Breast epithelium (tissue), 4 donors: ENCODE results near the gene SHH. TPM values are rescaled to one million over a fixed set of nuclear protein-coding genes. Genes with fewer than 3 reads are reported as not detected.

ENCODE experiments used
- DNase-seq, 2 donors: peaks; one replicate each; pipeline ENCODE4 v3.0.0-alpha.2; 2019; ENCODE audit warnings: low spot score in 2 of 2
- H3K27ac ChIP-seq, 2 donors: fragments of 200-600 bp; sonication (generic) in 1 of 2; one replicate each; pipeline ENCODE4 v1.5.1; 2016 to 2019; ENCODE audit warnings: mild to moderate bottlenecking in 1 of 2
- H3K27me3 ChIP-seq, 2 donors: fragments of 200-600 bp; sonication (generic) in 1 of 2; one replicate each; pipeline versions ENCODE4 v1.5.1 to v1.6.0; 2017 to 2019; ENCODE audit warnings: control low read depth in 1 of 2, mild to moderate bottlenecking in 1 of 2
- H3K36me3 ChIP-seq: fragments of 200-600 bp; one replicate; pipeline ENCODE4 v1.5.1; 2019
- H3K4me1 ChIP-seq, 2 donors: fragments of 200-600 bp; sonication (generic); one replicate each; pipeline ENCODE4 v1.5.1; 2016 to 2019; ENCODE audit warnings: control low read depth in 1 of 2
- H3K4me3 ChIP-seq, 3 donors: fragments of 200-600 bp; sonication (generic); 1 replicate in 2 of 3; 2 replicates in 1 of 3; pipeline ENCODE4 v1.5.1; 2016 to 2019; ENCODE audit warnings: mild to moderate bottlenecking in 3 of 3, moderate library complexity in 2 of 3
- H3K9me3 ChIP-seq, 2 donors: fragments of 200-600 bp; sonication (generic) in 1 of 2; one replicate each; pipeline ENCODE4 v1.5.1; 2016 to 2019; ENCODE audit warnings: control low read depth in 1 of 2
- CTCF ChIP-seq, 3 donors: fragments of 450-650 bp; IDR thresholded peaks; one replicate each; pipeline ENCODE4 v1.5.1; 2016 to 2017; ENCODE audit warnings: antibody characterized with exemption in 3 of 3, mild to moderate bottlenecking in 3 of 3, moderate library complexity in 3 of 3
- POLR2A ChIP-seq: fragments of 450-650 bp; IDR thresholded peaks from one replicate; pipeline ENCODE4 v1.6.1; 2016; ENCODE audit warnings: antibody characterized with exemption, mild to moderate bottlenecking, moderate library complexity
- POLR2AphosphoS5 ChIP-seq, 3 donors: sonication (generic); formaldehyde crosslinking; IDR thresholded peaks; one replicate each; pipeline ENCODE4 v1.6.1; 2017; ENCODE audit warnings: antibody characterized with exemption in 3 of 3
- intact Hi-C: fragments of 100-400 bp; cut with DNase I; formaldehyde crosslinking; loops from one replicate; pipeline ENCODE4 v1.15.1; 2023; ENCODE audit warnings: low total_unique reads
- total RNA-seq, 3 donors: library from RNA; depleted of rRNA; stranded (reverse); fragments of >200 nt; gene quantifications; one replicate each; pipeline ENCODE4 v1.1.0, GENCODE V29; 2016

Gene SHH
- total RNA-seq, 3 donors from 2014 or later, result not detected

GRCh38 chr7:155858521-155859061, 46.3 kb upstream of the SHH start:
- H3K4me3 ChIP-seq, result no peak overlapping the region
- peaks cover 0 to 8% of the 10 kb centered on the region in 2 donors for H3K27me3 ChIP-seq
- TF ChIP-seq CTCF (IDR thresholded peaks at IDR 0.05) (no peak), POLR2A (no peak), POLR2AphosphoS5 (IDR thresholded peaks at IDR 0.05) (no peak)
- no peak for DNase-seq
- no peak overlapping the region for H3K27ac ChIP-seq
- H3K4me1 ChIP-seq, result no peaks in the 10 kb centered on the region
- intact Hi-C loops, result no loop called here
- no peaks in the 10 kb centered on the region for H3K36me3 ChIP-seq
- peaks cover 0 to 16% of the 10 kb centered on the region in 2 donors for H3K9me3 ChIP-seq

DNA sequence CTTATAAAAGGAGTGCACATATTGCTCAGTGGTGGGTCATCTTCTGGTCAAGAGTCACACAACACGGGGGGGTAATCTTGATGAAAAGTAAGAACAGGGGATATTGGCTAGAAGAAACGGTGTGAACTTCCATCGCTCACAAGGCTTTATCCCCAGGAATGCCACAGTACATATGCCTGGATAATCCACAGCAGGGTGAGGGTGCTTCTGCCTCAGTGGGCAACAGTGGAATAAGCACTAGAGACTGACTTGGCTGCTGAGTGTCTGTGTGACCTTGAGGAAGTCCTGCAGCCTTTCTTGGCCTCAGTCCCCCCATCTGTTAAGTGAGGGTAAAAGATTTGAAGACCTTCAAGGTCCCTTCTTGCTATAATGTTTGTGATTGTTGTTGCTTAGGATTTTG, 44.9 kb upstream of the SHH start:
- Histone ChIP-seq H3K9me3 (peaks cover 0 to 16% of the 10 kb centered on the region in 2 donors), H3K4me1 (no peaks in the 10 kb centered on the region), H3K36me3 (no peaks in the 10 kb centered on the region), H3K27ac (no peak overlapping the region), H3K27me3 (peaks cover 0 to 8% of the 10 kb centered on the region in 2 donors), H3K4me3 (no peak overlapping the region)
- no peak for TF ChIP-seq CTCF (IDR thresholded peaks at IDR 0.05)
- TF ChIP-seq POLR2A, result no peak
- no peak for TF ChIP-seq POLR2AphosphoS5 (IDR thresholded peaks at IDR 0.05)
- peak in 1 of 2 donors; percentile 1 for DNase-seq
- intact Hi-C loops, result no loop called here

DNA sequence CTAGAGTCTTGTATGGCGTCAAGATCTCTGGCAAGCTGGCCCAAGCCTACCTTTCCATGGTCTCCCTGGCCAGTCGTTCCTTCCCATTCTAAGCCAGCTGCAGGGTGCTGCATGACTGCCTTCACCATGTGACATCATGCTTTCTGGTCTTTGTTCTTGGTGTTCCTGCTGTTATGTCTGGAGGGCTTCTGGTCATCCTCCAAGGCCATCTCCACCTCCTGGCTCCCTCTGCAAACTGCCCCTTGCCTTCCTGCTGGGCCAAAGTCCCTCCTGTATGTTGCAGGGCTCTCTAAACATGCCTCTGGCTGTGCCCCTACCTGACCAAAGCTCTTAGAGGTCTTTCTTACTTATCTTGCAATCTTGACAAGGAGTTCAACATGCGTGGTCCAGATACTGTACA, 44.4 kb upstream of the SHH start:
- TF ChIP-seq CTCF (IDR thresholded peaks at IDR 0.05), result no peak
- TF ChIP-seq POLR2AphosphoS5 (IDR thresholded peaks at IDR 0.05), result no peak
- no peak for TF ChIP-seq POLR2A
- intact Hi-C loops, result no loop called here
- Histone ChIP-seq H3K27me3 (peaks cover 0 to 10% of the 10 kb centered on the region in 2 donors), H3K36me3 (no peaks in the 10 kb centered on the region), H3K27ac (no peak overlapping the region), H3K4me1 (no peaks in the 10 kb centered on the region), H3K4me3 (no peak overlapping the region), H3K9me3 (peaks cover 0 to 16% of the 10 kb centered on the region in 2 donors)
- peak in 1 of 2 donors; percentile 1 for DNase-seq

DNA sequence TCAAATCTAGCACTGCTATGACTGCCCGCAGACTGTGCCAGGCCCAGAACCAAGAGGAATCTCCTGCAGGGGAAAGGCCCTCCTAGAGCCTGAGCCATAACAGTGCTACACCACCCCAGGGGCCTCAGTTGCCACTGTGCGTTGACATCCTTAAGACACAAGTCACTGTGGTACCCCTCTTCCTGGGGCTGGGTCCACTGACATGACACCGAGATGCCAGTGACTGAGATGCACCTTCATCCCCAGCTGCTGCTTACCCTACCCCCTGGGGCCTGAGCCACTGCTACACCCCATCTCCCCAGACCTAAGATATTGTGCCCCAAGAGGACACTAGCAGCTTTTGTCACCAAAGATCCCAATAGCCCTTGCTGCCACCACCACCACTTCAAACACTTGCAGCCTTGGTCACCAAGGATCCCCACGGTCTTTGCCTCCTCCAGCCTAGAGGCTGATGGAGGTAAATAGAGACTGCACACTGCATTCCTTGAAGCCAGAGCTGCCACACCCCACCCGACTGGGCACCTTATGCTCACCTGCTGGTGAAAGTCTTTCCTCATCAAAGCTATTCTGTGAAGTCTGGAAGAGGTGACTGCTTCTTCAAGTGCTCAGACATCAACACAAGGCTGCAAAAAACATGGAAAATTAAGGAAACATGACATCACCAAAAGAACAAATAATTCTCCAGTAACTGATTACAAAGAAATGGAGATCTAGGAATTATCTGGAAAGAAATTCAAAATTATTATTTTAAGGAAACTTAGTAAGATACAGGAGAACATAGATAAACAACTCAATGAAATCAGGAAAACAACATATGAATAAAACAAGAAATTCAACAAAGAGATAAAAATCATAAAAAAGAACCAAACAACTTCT, 40.4 kb upstream of the SHH start:
- intact Hi-C loops, result no loop called here
- no peak for DNase-seq
- H3K27ac ChIP-seq, result no peak overlapping the region
- no peak overlapping the region for H3K4me3 ChIP-seq
- H3K4me1 ChIP-seq, result no peaks in the 10 kb centered on the region
- H3K27me3 ChIP-seq, result peaks cover 0 to 24% of the 10 kb centered on the region in 2 donors
- peaks cover 0 to 16% of the 10 kb centered on the region in 2 donors for H3K9me3 ChIP-seq
- TF ChIP-seq POLR2A (no peak), CTCF (IDR thresholded peaks at IDR 0.05) (no peak), POLR2AphosphoS5 (IDR thresholded peaks at IDR 0.05) (no peak)
- no peaks in the 10 kb centered on the region for H3K36me3 ChIP-seq

GRCh38 chr7:155851892-155852291, 39.6 kb upstream of the SHH start:
- intact Hi-C loops, result no loop called here
- peaks cover 0 to 24% of the 10 kb centered on the region in 2 donors for H3K27me3 ChIP-seq
- no peaks in the 10 kb centered on the region for H3K36me3 ChIP-seq
- H3K4me1 ChIP-seq, result no peaks in the 10 kb centered on the region
- no peak for TF ChIP-seq CTCF (IDR thresholded peaks at IDR 0.05)
- no peak for TF ChIP-seq POLR2AphosphoS5 (IDR thresholded peaks at IDR 0.05)
- no peak for TF ChIP-seq POLR2A
- peak in 1 of 2 donors; percentile 7 for DNase-seq
- H3K4me3 ChIP-seq, result no peak overlapping the region
- no peak overlapping the region for H3K27ac ChIP-seq
- H3K9me3 ChIP-seq, result peaks cover 0 to 16% of the 10 kb centered on the region in 2 donors
